Measurements from ENCODE around the gene ALOX15B. TPM values are rescaled to one million over a fixed set of nuclear protein-coding genes. Genes with fewer than 3 reads are reported as not detected.
A peak's percentile ranks its signal among the peaks of the same experiment; 100 is the strongest.

ALOX15B gene
- total RNA-seq, 1 donor from 2014 or later: 80.2 TPM

DNA sequence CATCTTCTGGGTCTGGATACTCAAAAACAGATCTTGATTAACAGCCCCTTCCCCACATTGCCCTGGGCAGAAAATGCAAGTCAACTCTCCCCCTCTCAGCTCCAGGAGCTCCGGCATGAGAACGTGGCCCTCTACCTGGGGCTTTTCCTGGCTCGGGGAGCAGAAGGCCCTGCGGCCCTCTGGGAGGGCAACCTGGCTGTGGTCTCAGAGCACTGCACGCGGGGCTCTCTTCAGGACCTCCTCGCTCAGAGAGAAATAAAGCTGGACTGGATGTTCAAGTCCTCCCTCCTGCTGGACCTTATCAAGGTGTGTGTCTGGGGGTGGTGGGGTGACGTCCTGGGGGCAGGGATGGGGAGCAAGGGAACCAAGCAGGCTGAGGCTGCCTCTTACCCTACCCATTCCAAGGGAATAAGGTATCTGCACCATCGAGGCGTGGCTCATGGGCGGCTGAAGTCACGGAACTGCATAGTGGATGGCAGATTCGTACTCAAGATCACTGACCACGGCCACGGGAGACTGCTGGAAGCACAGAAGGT lies 26.7 kb upstream of the ALOX15B start:
- Histone ChIP-seq H3K9me3 (no peaks in the 10 kb centered on the region), H3K4me3 (no peak overlapping the region), H3K36me3 (no peaks in the 10 kb centered on the region), H3K27me3 (peaks cover 13% of the 10 kb centered on the region), H3K4me1 (peaks cover 14% of the 10 kb centered on the region), H3K27ac (no peak overlapping the region)
- no peak for DNase-seq
- TF ChIP-seq, protein P1, sequence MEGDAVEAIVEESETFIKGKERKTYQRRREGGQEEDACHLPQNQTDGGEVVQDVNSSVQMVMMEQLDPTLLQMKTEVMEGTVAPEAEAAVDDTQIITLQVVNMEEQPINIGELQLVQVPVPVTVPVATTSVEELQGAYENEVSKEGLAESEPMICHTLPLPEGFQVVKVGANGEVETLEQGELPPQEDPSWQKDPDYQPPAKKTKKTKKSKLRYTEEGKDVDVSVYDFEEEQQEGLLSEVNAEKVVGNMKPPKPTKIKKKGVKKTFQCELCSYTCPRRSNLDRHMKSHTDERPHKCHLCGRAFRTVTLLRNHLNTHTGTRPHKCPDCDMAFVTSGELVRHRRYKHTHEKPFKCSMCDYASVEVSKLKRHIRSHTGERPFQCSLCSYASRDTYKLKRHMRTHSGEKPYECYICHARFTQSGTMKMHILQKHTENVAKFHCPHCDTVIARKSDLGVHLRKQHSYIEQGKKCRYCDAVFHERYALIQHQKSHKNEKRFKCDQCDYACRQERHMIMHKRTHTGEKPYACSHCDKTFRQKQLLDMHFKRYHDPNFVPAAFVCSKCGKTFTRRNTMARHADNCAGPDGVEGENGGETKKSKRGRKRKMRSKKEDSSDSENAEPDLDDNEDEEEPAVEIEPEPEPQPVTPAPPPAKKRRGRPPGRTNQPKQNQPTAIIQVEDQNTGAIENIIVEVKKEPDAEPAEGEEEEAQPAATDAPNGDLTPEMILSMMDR (IDR thresholded peaks at IDR 0.05): no peak
- no peak for ATAC-seq
- intact Hi-C loops (cut with DNase I): no loop called here

DNA sequence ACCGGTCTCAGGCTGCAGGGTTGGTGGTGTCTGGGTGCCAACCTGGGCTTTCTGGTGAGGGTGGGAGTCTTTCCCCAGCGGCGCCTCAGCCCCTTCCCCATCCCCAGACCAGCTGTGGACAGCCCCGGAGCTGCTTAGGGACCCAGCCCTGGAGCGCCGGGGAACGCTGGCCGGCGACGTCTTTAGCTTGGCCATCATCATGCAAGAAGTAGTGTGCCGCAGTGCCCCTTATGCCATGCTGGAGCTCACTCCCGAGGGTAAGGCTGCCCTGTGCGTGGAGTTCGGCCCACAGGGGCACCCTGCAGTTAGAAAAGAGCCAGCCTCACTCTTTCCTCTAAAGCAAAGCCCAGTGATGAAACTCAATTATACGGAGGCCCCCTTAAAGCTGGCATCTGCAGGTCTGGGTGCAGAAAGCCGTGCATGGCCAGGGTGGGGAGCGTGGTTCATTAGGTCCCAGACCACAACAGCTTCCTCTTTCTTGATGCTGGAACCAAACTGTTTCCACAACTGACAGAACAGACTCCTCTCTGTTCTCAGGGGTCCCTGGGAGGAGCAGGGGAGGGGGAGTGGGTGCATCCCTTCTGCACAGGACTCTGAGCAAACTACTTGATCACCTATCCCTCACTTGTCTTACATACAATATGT lies 25.7 kb upstream of the ALOX15B start:
- TF ChIP-seq, protein P1 (IDR thresholded peaks at IDR 0.05): no peak
- H3K36me3 ChIP-seq: no peaks in the 10 kb centered on the region
- H3K27ac ChIP-seq: no peak overlapping the region
- DNase-seq (peak; percentile 57), ATAC-seq (no peak)
- H3K4me1 ChIP-seq: peaks cover 18% of the 10 kb centered on the region
- H3K9me3 ChIP-seq: no peaks in the 10 kb centered on the region
- intact Hi-C loops (cut with DNase I): no loop called here
- no peak overlapping the region for H3K4me3 ChIP-seq
- peaks cover 13% of the 10 kb centered on the region for H3K27me3 ChIP-seq

DNA sequence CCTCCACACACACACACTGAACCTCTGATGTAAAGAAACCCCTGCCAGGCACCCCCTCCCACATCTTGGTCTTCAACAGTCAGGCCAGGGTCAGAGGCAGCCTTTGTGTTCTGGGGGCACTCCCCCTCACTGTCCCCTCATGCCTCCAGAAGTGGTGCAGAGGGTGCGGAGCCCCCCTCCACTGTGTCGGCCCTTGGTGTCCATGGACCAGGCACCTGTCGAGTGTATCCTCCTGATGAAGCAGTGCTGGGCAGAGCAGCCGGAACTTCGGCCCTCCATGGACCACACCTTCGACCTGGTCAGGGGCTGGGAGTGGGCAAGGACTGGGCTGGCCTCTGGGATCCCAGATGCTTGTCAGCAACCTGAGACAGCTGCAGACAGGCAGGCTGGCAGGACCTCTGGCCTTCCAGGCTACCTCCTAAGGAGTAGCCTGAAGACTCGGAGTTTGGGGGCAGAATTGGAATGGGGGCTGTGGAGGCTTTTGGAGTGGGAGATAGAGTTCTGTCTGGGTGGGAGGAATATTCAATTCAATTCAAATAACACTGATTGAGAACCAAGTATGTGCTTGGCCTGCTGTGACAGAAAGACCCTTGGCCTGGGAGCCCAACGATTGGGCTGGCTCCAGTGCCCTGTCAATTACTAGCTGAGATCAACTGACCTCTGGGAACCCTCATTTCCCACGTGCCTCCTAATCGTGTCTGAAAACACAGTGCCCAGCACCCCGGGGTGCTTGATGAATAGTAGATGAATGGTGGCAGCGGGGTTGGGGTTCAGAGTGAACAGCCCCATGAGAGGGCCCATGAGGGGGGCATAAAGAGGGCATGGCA lies 24.9 kb upstream of the ALOX15B start:
- Histone ChIP-seq H3K27ac (no peak overlapping the region), H3K27me3 (peaks cover 13% of the 10 kb centered on the region), H3K4me3 (no peak overlapping the region), H3K36me3 (no peaks in the 10 kb centered on the region), H3K4me1 (peaks cover 22% of the 10 kb centered on the region), H3K9me3 (no peaks in the 10 kb centered on the region)
- DNase-seq (peak; percentile 48), ATAC-seq (no peak)
- intact Hi-C loops (cut with DNase I): no loop called here
- TF ChIP-seq, protein P1 (IDR thresholded peaks at IDR 0.05): no peak

DNA sequence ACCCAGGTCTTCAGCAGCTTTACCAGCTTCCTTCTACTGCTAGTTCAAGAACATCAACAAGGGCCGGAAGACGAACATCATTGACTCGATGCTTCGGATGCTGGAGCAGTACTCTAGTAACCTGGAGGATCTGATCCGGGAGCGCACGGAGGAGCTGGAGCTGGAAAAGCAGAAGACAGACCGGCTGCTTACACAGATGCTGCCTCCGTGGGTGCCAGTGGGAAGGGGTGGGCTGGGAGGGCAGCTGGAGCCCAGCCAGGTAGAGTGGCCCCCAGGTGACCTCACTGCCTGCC lies 24.4 kb upstream of the ALOX15B start:
- ATAC-seq (no peak), DNase-seq (peak; percentile 51)
- peaks cover 13% of the 10 kb centered on the region for H3K27me3 ChIP-seq
- no peaks in the 10 kb centered on the region for H3K36me3 ChIP-seq
- H3K9me3 ChIP-seq: no peaks in the 10 kb centered on the region
- TF ChIP-seq, protein P1 (IDR thresholded peaks at IDR 0.05): no peak
- intact Hi-C loops (cut with DNase I): no loop called here
- H3K4me3 ChIP-seq: no peak overlapping the region
- peaks cover 28% of the 10 kb centered on the region for H3K4me1 ChIP-seq
- no peak overlapping the region for H3K27ac ChIP-seq

DNA sequence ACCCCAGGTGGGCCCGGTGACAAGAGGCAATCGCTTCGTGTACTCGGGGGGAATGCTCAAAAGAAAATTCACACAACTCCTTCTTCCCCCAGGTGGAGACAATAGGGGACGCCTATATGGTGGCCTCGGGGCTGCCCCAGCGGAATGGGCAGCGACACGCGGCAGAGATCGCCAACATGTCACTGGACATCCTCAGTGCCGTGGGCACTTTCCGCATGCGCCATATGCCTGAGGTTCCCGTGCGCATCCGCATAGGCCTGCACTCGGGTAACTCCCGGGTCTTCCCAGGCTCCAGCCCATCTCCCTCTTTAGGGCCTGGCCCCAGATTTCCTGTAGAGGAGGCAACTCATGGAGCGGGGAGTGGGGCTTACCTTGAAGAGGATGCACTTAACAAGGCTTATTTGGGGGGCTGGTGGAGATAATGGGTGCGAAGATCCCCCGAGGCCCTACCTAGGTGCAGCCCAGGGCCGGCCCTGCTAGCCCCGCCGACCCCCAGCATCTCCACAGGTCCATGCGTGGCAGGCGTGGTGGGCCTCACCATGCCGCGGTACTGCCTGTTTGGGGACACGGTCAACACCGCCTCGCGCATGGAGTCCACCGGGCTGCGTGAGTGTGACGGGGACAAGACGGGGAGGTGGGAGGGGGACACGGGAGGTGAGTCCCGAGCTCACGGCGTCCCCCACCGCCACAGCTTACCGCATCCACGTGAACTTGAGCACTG lies 23.5 kb upstream of the ALOX15B start:
- no peak overlapping the region for H3K27ac ChIP-seq

More for the DNA sequence above, 23.5 kb upstream of the ALOX15B start:
- intact Hi-C loops (cut with DNase I): no loop called here
- ATAC-seq (no peak), DNase-seq (peak; percentile 61)
- Histone ChIP-seq H3K4me1 (peaks cover 29% of the 10 kb centered on the region), H3K36me3 (no peaks in the 10 kb centered on the region), H3K9me3 (no peaks in the 10 kb centered on the region), H3K4me3 (peak overlapping the region; percentile 53), H3K27me3 (peaks cover 13% of the 10 kb centered on the region)
- TF ChIP-seq, protein P1 (IDR thresholded peaks at IDR 0.05): no peak
